ENCODE measurements around the gene ADGRF1. TPM values are rescaled to one million over a fixed set of nuclear protein-coding genes. Genes with fewer than 3 reads are reported as not detected.
A peak's percentile ranks its signal among the peaks of the same experiment; 100 is the strongest.
"Not testable (repeated sequence)": the region's sequence is repeated elsewhere in the genome, so short reads cannot be mapped to it uniquely, and the experiment has no call there.

ADGRF1 gene
- total RNA-seq, result not detected

- Histone ChIP-seq H3K27ac (no peak within 1 kb of the TSS), H3K27me3 (no peaks in the 10 kb centered on the region), H3K4me3 (no peak within 1 kb of the TSS), H3K4me1 (no peaks in the 10 kb centered on the region), H3K9me3 (no peaks in the 10 kb centered on the region), H3K36me3 (no peaks in the 10 kb centered on the region)
- no peak for DNase-seq (ENCODE audit: low spot score in 2 of 2)
- TF ChIP-seq, protein P1, sequence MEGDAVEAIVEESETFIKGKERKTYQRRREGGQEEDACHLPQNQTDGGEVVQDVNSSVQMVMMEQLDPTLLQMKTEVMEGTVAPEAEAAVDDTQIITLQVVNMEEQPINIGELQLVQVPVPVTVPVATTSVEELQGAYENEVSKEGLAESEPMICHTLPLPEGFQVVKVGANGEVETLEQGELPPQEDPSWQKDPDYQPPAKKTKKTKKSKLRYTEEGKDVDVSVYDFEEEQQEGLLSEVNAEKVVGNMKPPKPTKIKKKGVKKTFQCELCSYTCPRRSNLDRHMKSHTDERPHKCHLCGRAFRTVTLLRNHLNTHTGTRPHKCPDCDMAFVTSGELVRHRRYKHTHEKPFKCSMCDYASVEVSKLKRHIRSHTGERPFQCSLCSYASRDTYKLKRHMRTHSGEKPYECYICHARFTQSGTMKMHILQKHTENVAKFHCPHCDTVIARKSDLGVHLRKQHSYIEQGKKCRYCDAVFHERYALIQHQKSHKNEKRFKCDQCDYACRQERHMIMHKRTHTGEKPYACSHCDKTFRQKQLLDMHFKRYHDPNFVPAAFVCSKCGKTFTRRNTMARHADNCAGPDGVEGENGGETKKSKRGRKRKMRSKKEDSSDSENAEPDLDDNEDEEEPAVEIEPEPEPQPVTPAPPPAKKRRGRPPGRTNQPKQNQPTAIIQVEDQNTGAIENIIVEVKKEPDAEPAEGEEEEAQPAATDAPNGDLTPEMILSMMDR (IDR thresholded peaks at IDR 0.05), result no peak
- intact Hi-C loops (cut with DNase I), result no loop called here
These were observed at the start of gene ADGRF1 for GRCh38 chr6:47042275-47042791. Gene ADGRF1, minus strand, starts transcription at chr6:47042332. Its CDS starts 13,271 bp downstream, at chr6:47029061.

DNA sequence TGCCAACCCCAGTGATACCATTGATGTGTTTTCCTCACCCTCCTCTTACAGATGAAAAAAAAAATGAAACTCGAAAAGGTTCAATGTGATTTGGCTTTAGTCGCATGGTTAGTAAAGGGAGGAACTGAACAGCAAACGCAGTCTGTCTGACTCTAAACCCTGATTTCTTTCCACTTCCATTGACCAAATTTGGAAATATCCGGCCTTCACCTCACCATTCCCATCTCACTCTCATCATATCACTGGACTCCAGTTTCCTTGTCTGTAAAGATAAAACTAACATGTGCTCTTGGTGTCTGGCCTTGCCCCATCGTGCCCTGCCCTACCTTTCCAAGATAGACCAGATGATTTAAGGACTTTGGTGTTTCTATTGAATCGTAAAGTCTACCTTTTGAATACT is 48.7 kb upstream of the ADGRF1 start:
- intact Hi-C loops (cut with DNase I), result no loop called here
- Histone ChIP-seq H3K36me3 (no peaks in the 10 kb centered on the region), H3K4me3 (no peak overlapping the region), H3K4me1 (no peaks in the 10 kb centered on the region), H3K27ac (no peak overlapping the region), H3K9me3 (no peaks in the 10 kb centered on the region), H3K27me3 (no peaks in the 10 kb centered on the region)
- DNase-seq (ENCODE audit: low spot score in 2 of 2), result no peak
- TF ChIP-seq, protein P1 (IDR thresholded peaks at IDR 0.05), result no peak

- H3K27me3 ChIP-seq; DNase-seq (ENCODE audit: low spot score in 2 of 2); H3K27ac ChIP-seq; H3K4me3 ChIP-seq; H3K4me1 ChIP-seq; H3K9me3 ChIP-seq; intact Hi-C loops (cut with DNase I); H3K36me3 ChIP-seq: not testable (repeated sequence)
These were observed 47.3 kb upstream of the ADGRF1 start for GRCh38 chr6:47089473-47089872.

DNA sequence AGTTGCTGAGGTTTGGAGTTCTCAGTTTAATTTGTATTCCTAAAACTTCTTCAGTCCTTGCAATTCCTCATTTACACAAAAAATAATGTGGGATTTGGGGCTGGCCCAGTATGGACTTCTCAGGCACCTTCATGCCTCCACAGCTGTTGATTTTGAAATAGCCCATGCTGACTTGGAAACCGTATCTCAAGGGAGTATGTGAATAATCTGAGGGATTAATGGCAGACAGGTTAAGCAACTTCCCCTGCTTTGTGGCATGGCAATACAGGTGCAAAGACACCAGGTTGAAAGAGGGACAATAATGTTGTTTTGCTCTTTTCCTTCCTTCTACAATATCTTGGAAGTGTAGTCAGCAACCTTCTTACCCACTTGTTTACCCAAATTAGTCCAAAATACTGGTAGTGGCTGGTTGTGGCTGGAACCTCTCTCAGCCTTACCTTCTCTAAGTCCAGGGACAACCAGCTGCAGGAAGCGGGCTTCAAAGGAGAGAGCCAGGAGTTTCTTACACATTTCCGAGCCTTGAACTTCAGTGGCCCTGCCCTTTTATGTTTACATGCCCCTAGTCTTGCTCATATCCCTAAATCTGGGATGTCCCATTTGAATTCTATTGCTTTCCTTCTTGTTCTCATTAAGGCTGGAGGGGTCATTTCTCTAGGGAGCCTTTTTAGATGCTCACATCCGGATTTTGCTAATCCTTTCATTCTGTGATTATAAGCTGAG is 44.1 kb upstream of the ADGRF1 start:
- DNase-seq (ENCODE audit: low spot score in 2 of 2), result no peak
- no peaks in the 10 kb centered on the region for H3K27me3 ChIP-seq
- intact Hi-C loops (cut with DNase I), result no loop called here
- H3K36me3 ChIP-seq, result no peaks in the 10 kb centered on the region
- no peak overlapping the region for H3K4me3 ChIP-seq
- H3K27ac ChIP-seq, result no peak overlapping the region
- peaks cover 0 to 6% of the 10 kb centered on the region in 2 donors for H3K4me1 ChIP-seq
- H3K9me3 ChIP-seq, result no peaks in the 10 kb centered on the region
- TF ChIP-seq, protein P1 (IDR thresholded peaks at IDR 0.05), result no peak

- H3K36me3 ChIP-seq, result no peaks in the 10 kb centered on the region
- H3K27ac ChIP-seq, result no peak overlapping the region
These were observed 42.5 kb upstream of the ADGRF1 start for GRCh38 chr6:47084610-47085009.

DNA sequence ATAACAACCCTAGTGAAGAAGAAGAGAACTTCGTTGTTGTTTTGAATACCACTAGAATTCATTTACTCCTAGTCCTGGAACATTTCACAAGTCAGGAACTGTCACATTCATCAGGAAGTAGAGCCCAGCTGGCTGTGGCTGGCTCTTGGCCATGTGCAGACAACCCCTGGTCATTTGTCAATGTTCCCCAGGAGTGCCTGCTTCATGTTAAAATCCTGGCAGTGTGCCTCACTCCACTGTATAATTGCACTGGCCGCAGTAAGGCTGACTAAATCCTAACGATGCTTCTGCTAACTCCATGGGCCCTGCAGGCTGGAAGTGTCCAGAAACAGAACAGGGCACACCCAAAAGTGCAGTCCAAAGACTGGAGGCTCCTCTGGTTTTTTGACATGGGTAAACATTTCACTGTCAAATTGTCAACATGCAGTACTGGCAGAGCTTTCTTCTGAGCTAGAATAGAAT is 41.5 kb upstream of the ADGRF1 start:
- peak; percentile 61 to 82 for DNase-seq (ENCODE audit: low spot score in 2 of 2)
- no peaks in the 10 kb centered on the region for H3K36me3 ChIP-seq
- H3K27me3 ChIP-seq, result no peaks in the 10 kb centered on the region
- intact Hi-C loops (cut with DNase I), result no loop called here
- no peak overlapping the region for H3K4me3 ChIP-seq
- peaks cover 0 to 6% of the 10 kb centered on the region in 2 donors for H3K4me1 ChIP-seq
- H3K27ac ChIP-seq, result no peak overlapping the region
- H3K9me3 ChIP-seq, result no peaks in the 10 kb centered on the region
- TF ChIP-seq, protein P1 (IDR thresholded peaks at IDR 0.05), result no peak

More at GRCh38 chr6:47084610-47085009, 42.5 kb upstream of the ADGRF1 start:
- Histone ChIP-seq H3K4me3 (no peak overlapping the region), H3K4me1 (peaks cover 0 to 6% of the 10 kb centered on the region in 2 donors), H3K27me3 (no peaks in the 10 kb centered on the region), H3K9me3 (no peaks in the 10 kb centered on the region)
- TF ChIP-seq, protein P1 (IDR thresholded peaks at IDR 0.05), result no peak
- intact Hi-C loops (cut with DNase I), result no loop called here
- no peak for DNase-seq (ENCODE audit: low spot score in 2 of 2)

All from ascending aorta (tissue), 2 donors.